Iris pigment epithelial cell (primary cell): ENCODE measurements around the gene IL12RB1.

ENCODE experiments used
- DNase-seq: peaks from one replicate; pipeline ENCODE4 v3.0.0-alpha.2; 2011; ENCODE audit warnings: low read depth

IL12RB1 gene

DNA sequence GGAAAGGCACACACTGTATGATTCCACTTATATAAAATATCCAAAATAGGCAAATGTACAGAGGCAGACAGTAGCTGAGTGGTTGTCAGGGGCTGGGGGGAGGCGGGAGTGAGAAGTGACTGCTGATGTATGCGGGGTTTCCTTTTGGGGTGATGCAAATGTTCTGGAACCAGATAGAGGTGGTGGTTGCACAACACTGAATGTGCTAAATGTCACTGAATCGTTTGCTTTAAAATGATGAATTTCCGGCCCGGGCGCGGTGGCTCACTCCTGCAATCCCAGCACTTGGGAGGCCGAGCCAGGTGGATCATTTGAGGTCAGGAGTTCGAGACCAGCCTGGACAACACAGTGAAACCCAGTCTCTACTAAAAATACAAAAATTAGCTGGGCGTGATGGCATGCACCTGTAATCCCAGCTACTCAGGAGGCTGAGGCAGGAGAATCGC is 2.4 kb upstream of the IL12RB1 start:
- peak; percentile 65 for DNase-seq

DNA sequence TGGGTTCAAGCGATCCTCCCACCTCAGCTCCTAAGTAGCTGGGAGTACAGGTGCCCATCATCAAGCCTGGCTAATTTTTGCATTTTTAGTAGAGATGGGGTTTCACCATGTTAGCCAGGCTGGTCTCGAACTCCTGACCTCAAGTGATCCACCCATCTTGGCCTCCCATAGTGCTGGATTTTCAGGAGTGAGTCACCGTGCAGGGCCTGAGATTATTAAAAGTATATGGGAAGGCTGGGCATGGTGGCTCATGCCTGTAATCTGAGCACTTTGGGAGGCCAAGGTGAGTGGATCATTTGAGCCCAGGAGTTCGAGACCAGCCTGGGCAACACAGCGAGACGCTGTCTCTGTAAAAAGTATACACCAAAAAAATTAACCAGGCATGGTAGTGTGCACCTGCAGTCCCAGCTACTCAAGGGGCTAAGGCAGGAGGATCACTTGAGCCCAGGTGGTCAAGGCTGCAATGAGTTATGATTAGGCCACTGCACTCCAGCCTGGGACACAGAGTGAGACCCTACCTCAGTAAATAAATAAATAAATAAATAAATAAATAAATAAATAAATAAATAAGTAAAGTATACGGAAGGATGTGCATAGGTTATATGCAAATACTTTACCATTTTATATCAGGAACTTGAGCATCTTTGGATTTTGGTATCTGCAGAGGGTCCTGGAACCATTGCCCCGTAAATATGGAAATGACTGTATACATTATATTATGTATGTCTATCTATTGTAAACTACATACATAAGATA is 854 bp downstream of the IL12RB1 start:
- no peak for DNase-seq

GRCh38 chr19:18083929-18084684 is 2.6 kb downstream of the IL12RB1 start:
- DNase-seq: no peak

DNA sequence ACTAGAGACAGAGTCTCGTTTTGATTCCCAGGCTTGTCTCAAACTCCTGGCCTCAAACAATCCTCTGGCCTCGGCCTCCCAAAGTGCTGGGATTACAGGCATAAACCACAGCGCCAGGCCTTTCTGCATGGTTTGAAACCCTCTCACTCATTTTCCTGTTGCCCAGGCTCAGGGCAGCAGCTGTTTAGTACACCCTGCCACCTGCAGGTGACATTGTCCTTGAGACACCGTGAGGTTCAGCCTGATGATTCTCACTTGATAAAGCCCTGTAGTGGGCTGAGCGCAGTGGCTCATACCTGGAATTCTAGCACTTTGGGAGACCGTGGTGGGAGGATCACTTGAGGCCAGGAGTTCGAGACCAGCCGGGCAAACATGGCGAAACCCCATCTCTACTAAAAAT is 12.5 kb downstream of the IL12RB1 start:
- no peak for DNase-seq

GRCh38 chr19:18073197-18073596 is 13.5 kb downstream of the IL12RB1 start:
- DNase-seq: no peak

GRCh38 chr19:18072335-18072734 is 14.4 kb downstream of the IL12RB1 start:
- no peak for DNase-seq

DNA sequence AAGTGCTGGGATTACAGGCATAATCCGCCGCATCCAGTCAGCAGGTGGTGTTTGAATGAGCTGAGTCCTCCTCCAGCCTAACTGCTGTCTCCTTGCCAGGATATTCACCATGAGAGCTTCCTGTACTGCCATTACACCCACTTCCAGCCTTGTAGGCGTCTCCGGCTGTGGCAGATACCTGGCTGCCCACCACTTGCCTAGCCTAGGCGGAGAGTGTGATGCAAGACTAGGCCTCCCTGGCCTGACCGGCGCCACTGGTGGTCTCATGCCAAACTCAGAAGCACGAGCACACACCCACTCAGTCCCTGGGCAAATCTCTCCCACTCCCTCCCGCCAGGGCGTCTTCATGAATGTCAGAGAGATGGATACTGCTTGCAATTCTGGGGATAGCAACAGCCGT is 16.6 kb downstream of the IL12RB1 start:
- no peak for DNase-seq

- no peak for DNase-seq
These were observed 17.4 kb downstream of the IL12RB1 start for GRCh38 chr19:18069383-18069782.

- no peak for DNase-seq
These were observed 18.3 kb downstream of the IL12RB1 start for GRCh38 chr19:18068395-18068794.

GRCh38 chr19:18065173-18065495 is 21.6 kb downstream of the IL12RB1 start:
- DNase-seq: no peak

GRCh38 chr19:18063463-18063862 is 23.3 kb downstream of the IL12RB1 start:
- no peak for DNase-seq

- no peak for DNase-seq
These were observed 24.7 kb downstream of the IL12RB1 start for GRCh38 chr19:18062028-18062427.

GRCh38 chr19:18060472-18060871 is 26.3 kb downstream of the IL12RB1 start:
- no peak for DNase-seq

- DNase-seq: no peak
These were observed 26.8 kb downstream of the IL12RB1 start for GRCh38 chr19:18059902-18060301.

DNA sequence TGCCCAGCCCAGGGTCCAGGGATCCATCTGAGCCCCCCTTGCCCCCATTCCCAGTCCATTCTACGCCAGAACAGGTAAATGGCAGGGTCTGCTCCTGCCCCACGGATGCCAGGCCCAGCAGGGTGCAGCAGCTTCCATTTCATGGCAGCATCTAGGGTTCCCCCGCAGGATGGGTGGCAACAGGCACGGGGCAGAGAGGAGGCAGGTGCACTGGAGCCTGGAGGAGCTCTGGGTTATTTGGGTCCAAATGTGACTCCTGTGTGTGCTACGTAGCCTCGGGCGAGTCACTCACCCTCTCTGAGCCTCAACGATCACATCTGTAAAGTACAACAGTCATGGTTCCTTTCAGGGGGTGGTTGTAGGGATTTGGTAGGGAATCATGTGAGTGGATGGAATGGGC is 27.4 kb downstream of the IL12RB1 start:
- DNase-seq: no peak

GRCh38 chr19:18058208-18059009 is 28.3 kb downstream of the IL12RB1 start:
- DNase-seq: peak; percentile 66

DNA sequence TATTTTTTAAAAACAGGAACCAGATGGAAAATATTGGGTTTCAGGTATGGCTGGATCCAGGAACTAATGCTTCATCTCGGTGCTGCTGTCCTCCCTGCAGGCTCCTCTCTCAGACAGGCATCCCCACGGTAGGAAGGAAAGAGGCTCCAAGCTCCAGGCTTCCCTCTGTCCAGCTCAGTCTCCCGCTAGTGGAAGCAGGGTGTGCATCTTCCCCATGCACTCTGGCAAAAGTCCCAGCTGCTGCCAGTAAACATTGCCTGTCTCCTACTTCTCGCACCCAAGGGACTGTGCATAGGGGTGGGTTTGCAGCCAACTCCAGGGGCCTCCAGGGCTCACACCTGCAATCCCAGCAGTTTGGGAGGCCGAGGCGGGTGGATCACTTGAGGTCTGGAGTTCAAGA is 29.2 kb downstream of the IL12RB1 start:
- DNase-seq: no peak

DNA sequence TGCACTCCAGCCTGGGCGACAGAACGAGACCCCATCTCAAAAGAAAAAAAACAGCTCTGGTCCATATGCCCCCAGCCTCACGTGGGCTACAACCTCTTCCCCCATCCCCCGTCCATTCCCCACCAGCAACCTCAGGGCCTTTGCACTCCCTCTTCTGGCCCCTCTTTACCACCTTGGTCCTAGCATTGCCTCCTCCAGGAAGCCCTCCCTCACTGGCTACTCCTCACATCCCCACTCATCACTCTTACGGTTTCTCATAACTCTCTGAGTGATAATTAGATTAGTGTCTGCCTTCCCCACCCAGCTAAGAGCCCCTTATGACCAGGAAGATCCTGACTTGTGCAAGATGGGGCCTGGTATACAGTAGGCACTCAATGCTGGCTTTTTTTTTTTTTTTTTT is 30.8 kb downstream of the IL12RB1 start:
- no peak for DNase-seq

DNA sequence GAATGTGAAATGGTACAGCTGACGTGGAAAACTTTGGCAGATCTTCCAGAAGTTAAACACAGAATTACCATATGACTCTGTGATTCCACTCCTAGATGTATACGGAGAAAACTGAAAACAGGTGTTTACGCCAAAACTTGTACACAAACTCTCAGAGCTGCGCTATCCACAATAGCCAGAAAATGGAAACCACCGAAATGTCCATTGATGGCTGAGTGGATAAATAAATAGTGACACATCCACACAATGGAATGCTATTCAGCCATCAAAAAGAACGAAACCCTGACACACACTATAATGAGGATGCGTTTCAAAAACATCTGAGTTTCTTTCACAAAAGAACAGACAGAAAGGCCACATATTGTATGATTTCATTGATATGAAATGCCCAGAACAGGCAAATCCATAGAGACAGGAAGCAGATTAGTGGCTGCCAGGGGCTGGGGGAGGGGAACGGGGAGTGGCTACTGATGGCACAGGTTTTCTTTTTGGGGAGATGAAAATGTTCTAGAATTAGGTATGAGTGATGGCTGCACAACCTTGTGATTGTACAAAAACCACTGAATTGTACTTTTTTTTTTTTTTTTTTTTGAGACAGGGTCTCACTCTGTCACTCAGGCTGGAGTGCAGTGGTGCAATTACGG is 33.0 kb downstream of the IL12RB1 start:
- peak; percentile 67 for DNase-seq

GRCh38 chr19:18051887-18052286 is 34.8 kb downstream of the IL12RB1 start:
- DNase-seq: no peak

DNA sequence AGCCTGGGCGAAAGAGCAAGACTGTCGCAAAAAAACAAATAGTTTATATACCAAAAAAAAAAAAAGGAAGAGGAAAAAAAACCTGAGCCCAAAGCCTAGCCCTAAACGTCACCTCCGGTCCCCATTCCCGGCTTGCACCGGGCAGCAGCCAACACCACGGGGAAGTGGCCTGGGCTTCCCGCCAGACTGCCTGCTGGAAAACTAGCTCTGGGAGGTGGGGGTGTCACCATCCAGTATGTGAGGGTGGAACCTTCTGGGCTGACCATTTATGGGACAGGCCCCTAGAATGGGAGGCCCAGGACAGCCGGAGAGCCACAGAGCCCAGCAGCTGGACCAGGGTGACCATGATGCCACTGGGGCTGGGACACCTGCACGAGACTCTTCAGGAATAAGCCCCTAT is 37.3 kb downstream of the IL12RB1 start:
- peak; percentile 18 for DNase-seq

GRCh38 chr19:18046059-18046718 is 40.5 kb downstream of the IL12RB1 start:
- peak; percentile 74 for DNase-seq
